Measurements from ENCODE around the gene SPPL3.
"Not testable (repeated sequence)": the region's sequence is repeated elsewhere in the genome, so short reads cannot be mapped to it uniquely, and the experiment has no call there.

The SPPL3 gene

GRCh38 chr12:120844768-120845449, 59.2 kb downstream of the SPPL3 start:
- no peak for DNase-seq (ENCODE audit: low spot score)

- DNase-seq (ENCODE audit: low spot score): no peak
These were observed 59.9 kb downstream of the SPPL3 start for GRCh38 chr12:120844297-120844696.

- no peak for DNase-seq (ENCODE audit: low spot score)
These were observed 60.7 kb downstream of the SPPL3 start for GRCh38 chr12:120843472-120843871.

- DNase-seq (ENCODE audit: low spot score): no peak
These were observed 61.6 kb downstream of the SPPL3 start for GRCh38 chr12:120842595-120842994.

- no peak for DNase-seq (ENCODE audit: low spot score)
These were observed 62.6 kb downstream of the SPPL3 start for GRCh38 chr12:120841525-120841924.

GRCh38 chr12:120839503-120839902, 64.7 kb downstream of the SPPL3 start:
- DNase-seq (ENCODE audit: low spot score): no peak

GRCh38 chr12:120838629-120839383, 65.4 kb downstream of the SPPL3 start:
- DNase-seq (ENCODE audit: low spot score): not testable (repeated sequence)

- no peak for DNase-seq (ENCODE audit: low spot score)
These were observed 68.0 kb downstream of the SPPL3 start for GRCh38 chr12:120836114-120836684.

- DNase-seq (ENCODE audit: low spot score): no peak
These were observed 68.5 kb downstream of the SPPL3 start for GRCh38 chr12:120835657-120836056.

GRCh38 chr12:120835304-120835612, 68.9 kb downstream of the SPPL3 start:
- no peak for DNase-seq (ENCODE audit: low spot score)

- DNase-seq (ENCODE audit: low spot score): no peak
These were observed 69.5 kb downstream of the SPPL3 start for GRCh38 chr12:120834489-120835303.

GRCh38 chr12:120833849-120834248, 70.3 kb downstream of the SPPL3 start:
- DNase-seq (ENCODE audit: low spot score): no peak

GRCh38 chr12:120832737-120833136, 71.4 kb downstream of the SPPL3 start:
- no peak for DNase-seq (ENCODE audit: low spot score)

GRCh38 chr12:120831648-120832267, 72.4 kb downstream of the SPPL3 start:
- no peak for DNase-seq (ENCODE audit: low spot score)

GRCh38 chr12:120830966-120831365, 73.2 kb downstream of the SPPL3 start:
- DNase-seq (ENCODE audit: low spot score): no peak

- DNase-seq (ENCODE audit: low spot score): no peak
These were observed 73.9 kb downstream of the SPPL3 start for GRCh38 chr12:120830052-120830940.

GRCh38 chr12:120826335-120826734, 77.8 kb downstream of the SPPL3 start:
- DNase-seq (ENCODE audit: low spot score): no peak

- DNase-seq (ENCODE audit: low spot score): no peak
These were observed 78.8 kb downstream of the SPPL3 start for GRCh38 chr12:120825337-120825736.

- no peak for DNase-seq (ENCODE audit: low spot score)
These were observed 81.2 kb downstream of the SPPL3 start for GRCh38 chr12:120822832-120823503.

GRCh38 chr12:120821878-120822277, 82.3 kb downstream of the SPPL3 start:
- no peak for DNase-seq (ENCODE audit: low spot score)

All from CD4-positive, alpha-beta T cell treated with Interleukin-2 at 100 ng/mL for 4 hours (primary cell).